GM15510 (cell line): ENCODE measurements around the gene NDEL1.

Experiments
- POLR2A ChIP-seq: IDR thresholded peaks from 3 replicates; pipeline ENCODE4 v1.6.1; 2011; ENCODE audit warnings: borderline replicate concordance; ENCODE audit not compliant: insufficient read length; ENCODE audit errors: extremely low read depth

The NDEL1 gene

DNA sequence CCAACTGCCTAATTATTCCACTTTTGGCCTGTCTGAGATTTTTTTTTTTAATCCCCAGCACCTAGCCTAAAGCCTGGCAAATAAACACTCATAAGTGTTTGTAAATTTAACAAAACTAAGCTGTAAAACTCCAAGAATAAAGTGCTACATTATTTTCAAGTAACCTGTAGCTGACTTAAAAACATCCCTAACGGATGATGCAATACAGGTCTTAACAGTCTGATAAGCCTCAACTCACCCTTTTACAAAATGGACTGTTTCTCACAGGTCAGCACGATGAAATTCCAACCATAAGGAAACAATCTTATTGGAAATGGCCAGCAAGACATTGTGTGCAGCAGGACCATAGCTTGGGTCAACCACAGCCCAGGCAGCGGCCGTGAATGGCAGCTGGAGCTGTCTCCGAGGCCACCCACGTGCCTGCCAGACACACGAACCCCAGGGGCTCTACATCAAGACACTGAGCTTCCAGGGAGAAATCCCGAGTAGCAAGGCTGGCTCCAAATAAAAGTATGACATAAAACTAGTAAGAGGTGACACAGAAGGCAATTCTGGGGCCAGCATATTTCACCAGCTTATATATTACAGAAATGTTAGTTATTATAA is 58.9 kb downstream of the NDEL1 start:
- no peak for TF ChIP-seq POLR2A

DNA sequence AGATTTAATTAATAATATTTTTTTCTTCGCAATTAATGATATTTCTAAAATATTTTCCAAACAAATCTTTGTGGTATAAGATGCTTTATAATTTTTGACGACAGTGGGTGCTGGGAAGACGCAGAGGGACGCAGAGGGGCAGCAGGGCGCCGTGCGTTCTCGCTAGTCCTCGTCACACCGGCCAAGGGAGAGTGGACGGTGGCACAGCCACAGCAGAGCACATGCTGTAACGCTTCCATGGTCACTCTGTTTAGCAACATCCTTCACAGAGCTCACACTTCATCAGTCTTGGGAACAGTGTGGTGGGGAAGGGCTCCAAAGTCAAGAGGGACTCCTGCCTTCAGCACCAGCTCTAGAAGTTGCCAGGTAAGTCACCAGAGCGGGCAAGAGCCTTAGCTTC is 60.4 kb downstream of the NDEL1 start:
- no peak for TF ChIP-seq POLR2A

DNA sequence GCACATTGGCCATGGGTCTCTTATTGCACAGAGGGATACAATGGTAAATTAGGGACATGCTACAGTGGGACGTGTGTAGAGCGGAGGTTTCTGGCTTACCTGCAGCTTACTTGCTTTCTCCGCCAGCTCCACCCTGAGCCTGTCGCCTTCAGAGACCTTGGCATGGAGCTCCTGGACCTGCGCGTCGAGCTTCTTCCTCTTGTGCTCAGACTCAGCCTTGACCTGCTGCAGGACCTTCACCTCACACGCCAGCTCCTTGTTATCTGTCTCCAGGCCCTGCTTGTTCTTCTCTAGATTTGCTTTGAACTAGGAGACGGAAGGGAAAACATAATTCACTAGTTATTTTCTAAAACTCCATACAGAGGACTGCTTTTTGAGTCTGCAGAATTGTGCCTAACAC is 63.5 kb downstream of the NDEL1 start:
- TF ChIP-seq POLR2A, result no peak

DNA sequence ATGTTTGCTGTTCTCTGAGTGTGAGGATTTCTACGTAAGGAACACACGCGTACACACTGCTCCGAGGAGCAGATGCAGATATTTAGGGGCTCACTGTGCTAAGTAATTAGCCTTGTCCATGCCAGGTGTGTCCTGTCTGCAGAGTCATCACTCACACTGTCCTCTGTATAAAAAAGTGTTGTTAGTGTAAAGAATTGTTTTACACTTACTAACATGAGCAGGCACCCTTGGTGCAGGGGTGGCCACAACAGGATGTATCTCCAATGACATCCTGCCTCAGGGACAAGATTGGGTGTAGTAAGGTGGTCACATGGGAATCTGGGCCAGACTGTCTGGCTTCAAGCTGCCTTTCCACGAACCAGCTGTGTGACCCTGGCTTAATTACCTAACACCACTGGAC is 63.9 kb downstream of the NDEL1 start:
- TF ChIP-seq POLR2A, result no peak

DNA sequence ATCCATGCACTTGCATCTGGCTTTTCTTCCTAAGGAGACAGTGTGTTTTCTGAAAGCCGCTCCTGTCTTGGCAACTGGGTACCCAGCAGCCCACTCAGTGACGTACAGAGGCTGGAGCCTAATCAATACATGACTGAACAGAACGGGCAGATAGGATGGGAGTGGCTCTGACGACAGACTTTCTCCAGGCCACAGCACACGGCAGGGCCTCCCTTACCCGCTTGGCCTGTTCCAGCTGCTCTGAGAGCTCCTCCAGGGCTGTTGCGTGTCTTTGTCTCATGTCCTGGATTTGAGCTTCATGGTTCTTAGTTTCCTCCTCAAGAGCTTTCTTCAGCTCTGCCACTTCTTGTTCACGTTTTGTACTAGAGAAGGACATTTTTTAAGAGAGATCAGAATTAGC is 64.9 kb downstream of the NDEL1 start:
- TF ChIP-seq POLR2A, result no peak

DNA sequence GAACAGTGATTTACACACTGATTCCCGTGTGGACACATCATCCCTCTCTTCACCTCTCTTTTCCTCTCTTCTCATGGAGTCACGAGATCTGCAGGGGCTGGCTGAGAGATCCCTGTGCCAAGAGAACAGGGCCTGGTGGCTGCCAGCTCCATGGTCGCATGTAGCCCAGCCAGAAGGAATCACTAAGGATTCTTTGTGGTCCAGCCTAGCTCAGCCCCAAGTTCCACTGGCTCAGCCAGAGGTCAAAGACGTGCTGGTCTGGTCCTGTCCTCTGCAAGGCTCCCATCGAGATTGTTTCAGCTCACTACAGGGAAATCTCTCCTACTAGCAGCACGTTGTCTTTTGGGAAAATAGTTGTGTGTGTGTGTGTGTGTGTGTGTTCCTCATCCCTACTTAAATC is 66.4 kb downstream of the NDEL1 start:
- no peak for TF ChIP-seq POLR2A

DNA sequence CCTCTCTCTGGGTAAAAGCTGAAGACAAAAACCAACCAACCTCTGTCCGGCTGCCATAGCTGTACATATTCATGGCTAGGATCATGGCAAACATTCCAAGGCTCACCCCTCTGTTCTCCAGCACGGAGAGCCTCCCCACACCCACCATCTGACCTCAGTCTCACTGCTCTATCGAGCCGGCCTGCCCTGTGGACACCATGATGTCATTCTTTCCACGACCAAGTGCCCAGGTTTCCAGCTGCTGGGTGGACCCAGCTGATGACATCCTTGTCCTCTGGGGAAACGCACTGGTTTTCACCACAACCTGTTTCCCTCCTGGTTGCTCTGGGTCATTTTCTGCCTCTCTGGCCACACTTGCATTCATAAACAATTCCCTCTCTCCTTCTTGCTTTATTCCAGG is 67.7 kb downstream of the NDEL1 start:
- TF ChIP-seq POLR2A, result no peak

DNA sequence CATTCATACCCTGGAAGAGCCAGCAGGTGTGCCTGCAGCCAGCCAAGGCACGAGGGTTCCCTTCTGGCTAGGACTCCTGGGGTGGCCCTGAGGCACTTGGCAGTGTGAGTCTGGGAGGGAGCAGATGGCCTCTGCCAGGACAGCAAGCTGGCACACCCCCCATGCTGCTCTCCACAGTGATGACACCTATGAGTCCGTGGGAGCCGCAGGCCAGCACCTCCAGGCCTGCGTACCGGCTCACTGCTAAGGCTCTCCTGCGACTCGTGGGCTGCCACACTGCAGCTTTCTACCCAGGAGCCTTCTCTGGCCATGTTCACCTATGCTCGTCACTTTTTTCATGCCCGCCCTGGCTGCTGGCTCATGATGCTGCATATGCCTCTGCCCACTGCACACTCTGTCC is 68.1 kb downstream of the NDEL1 start:
- no peak for TF ChIP-seq POLR2A

DNA sequence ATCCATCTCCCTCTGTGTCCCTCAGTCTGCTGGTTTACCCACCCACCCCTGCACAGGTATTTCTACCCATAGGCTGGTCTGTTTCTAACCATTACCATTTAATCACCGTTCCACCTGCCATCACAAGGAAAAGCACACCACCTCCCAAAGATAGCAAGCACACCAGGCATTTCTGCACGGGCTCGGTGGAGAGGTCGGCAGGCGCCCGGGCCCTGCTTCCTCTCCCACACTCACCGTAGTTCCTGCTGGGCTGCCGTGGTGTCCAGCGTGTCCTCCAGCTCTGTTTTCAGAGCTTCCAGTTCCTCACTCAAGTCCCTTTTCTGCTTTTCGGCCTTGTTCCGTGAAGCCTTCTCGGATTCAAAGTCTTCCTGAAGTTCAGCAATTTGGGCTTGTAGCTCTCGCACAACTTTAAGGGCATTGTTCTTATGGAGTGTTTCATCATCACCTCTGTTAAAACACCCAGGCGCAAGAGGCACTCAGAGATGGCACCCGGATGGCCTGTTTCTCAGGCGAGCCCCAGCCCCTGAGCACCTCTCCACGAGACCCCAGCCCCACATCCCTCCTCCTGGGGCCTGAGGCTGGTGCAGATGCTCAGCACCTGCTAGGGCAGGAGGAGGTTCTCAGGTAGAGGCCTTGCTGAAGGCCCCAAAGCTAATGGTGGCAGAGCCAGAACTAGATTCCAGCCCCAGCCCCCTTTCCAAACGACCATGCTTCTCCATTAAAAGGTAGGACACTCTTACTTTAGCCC is 69.0 kb downstream of the NDEL1 start:
- TF ChIP-seq POLR2A, result no peak

DNA sequence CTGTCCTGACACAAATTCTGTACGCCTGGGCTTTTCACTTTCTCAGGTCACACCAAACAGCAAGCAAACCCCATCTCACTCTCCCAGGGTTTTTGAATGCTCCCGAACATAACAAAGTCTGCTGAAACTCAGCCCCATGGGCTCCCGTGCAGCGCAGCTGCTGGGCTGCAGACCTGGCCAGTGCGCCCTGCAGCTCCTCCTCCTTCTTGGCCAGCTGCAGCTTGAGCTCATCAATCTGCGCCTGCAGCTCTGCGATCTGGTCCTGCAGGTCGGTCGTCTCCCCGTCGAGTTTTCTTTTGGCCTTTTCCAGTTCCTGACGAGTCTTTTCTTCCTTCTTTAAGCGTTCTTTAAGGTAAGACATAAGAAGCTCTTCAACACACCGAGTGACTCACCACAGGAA is 70.5 kb downstream of the NDEL1 start:
- no peak for TF ChIP-seq POLR2A

DNA sequence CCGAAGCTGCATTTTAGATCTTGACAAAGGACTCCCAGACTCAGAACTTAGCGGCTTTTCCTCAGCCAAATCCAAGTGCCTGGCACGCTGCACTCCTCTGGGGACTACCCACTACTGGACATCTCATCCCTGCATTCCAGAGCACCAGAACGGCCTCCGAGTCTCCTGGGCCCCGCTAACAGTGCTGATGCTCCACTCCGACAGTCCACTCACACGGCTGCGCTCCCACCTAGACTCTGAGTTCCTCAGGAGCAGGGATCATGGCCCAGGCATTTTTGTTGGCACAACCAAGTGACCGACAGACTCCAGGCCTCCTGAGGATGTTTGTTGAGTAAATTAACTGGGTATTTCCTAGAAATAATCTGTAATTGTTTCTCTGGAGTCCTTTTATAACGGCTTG is 79.1 kb downstream of the NDEL1 start:
- TF ChIP-seq POLR2A, result no peak
